Measurements from ENCODE around the gene TNRC6B.

GRCh38 chr22:40194656-40195055 lies 16.9 kb downstream of the TNRC6B start:
- no peak for TF ChIP-seq POLR2A (IDR thresholded peaks at IDR 0.05; ENCODE audit: low read depth)
- no peak for TF ChIP-seq POLR2AphosphoS5 (IDR thresholded peaks at IDR 0.05)
